ENCODE data around the gene ZSWIM4.

DNA sequence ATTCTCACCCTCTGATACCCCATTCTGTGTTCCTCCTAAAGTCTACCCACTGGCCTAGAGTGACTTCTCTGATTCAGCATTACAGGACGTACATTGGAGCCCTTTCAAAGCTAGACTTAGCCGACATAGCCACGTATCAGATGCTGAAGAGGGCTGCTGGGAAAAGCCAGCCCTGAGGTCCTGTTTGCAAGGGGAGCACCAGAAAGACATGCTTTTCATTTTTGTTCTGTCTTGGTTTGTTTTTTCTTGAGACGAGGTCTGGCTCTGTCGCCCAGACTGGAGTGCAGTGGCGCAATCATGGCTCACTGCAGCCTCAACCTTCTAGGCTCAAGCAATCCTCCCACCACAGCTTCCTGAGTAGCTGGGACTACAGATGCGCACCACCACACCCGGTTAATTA, 6.3 kb upstream of the ZSWIM4 start:
- TF ChIP-seq, protein P1, sequence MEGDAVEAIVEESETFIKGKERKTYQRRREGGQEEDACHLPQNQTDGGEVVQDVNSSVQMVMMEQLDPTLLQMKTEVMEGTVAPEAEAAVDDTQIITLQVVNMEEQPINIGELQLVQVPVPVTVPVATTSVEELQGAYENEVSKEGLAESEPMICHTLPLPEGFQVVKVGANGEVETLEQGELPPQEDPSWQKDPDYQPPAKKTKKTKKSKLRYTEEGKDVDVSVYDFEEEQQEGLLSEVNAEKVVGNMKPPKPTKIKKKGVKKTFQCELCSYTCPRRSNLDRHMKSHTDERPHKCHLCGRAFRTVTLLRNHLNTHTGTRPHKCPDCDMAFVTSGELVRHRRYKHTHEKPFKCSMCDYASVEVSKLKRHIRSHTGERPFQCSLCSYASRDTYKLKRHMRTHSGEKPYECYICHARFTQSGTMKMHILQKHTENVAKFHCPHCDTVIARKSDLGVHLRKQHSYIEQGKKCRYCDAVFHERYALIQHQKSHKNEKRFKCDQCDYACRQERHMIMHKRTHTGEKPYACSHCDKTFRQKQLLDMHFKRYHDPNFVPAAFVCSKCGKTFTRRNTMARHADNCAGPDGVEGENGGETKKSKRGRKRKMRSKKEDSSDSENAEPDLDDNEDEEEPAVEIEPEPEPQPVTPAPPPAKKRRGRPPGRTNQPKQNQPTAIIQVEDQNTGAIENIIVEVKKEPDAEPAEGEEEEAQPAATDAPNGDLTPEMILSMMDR (conservative IDR thresholded peaks at IDR 0.05; ENCODE audit: low read length): no peak
- no peak for TF ChIP-seq EZH2phosphoT487 (IDR thresholded peaks at IDR 0.05; ENCODE audit: borderline replicate concordance, low read depth, low read length)
